HepG2 (cell line): ENCODE measurements around the gene POLE3. TPM values are rescaled to one million over a fixed set of nuclear protein-coding genes. Genes with fewer than 3 reads are reported as not detected.

Experiments used
- AGO2 ChIP-seq: fragments of 200-400 bp; formaldehyde crosslinking; optimal IDR thresholded peaks from 2 replicates; pipeline ENCODE3; 2017; ENCODE audit warnings: mild to moderate bottlenecking, low read depth, low read length, moderate library complexity
- AHR ChIP-seq: IDR thresholded peaks from 2 replicates; pipeline ENCODE4 v1.6.1; 2018; ENCODE audit warnings: missing genetic modification reagents, missing compliant biosample characterization
- ARID2 ChIP-seq: sonication (generic); formaldehyde crosslinking; IDR thresholded peaks from 2 replicates; pipeline ENCODE4 v1.8.1; 2022; ENCODE audit warnings: mild to moderate bottlenecking, missing genetic modification reagents, borderline replicate concordance
- BORCS8-MEF2B ChIP-seq: sonication (generic); formaldehyde crosslinking; IDR thresholded peaks from 2 replicates; pipeline ENCODE4 v1.8.0; 2022; ENCODE audit warnings: mild to moderate bottlenecking, missing genetic modification reagents
- ETS1 ChIP-seq: sonication (generic); formaldehyde crosslinking; IDR thresholded peaks from 2 replicates; pipeline ENCODE4 v1.4.0; 2020; ENCODE audit warnings: missing genetic modification reagents
- FOXA1 ChIP-seq, 2 experiments: fragments of 450-650 bp in 1 of 2; sonication (generic) in 1 of 2; formaldehyde crosslinking in 1 of 2; IDR thresholded peaks; 2 replicates each; pipeline versions ENCODE4 v1.4.0 to v1.6.1; 2016 to 2020; ENCODE audit warnings: missing genetic modification reagents in 1 of 2
- GTF2F1 ChIP-seq: fragments of 150-350 bp; IDR thresholded peaks from 2 replicates; pipeline ENCODE4 v1.6.1; 2014; ENCODE audit warnings: low read length
- LCORL ChIP-seq, 2 experiments: fragments of 450-650 bp in 1 of 2; sonication (generic) in 1 of 2; formaldehyde crosslinking in 1 of 2; IDR thresholded peaks; 2 replicates each; pipeline versions ENCODE4 v1.5.0 to v1.6.1; 2017 to 2020; ENCODE audit warnings: antibody characterized with exemption in 1 of 2, missing genetic modification reagents in 1 of 2
- MAFG ChIP-seq: sonication (generic); formaldehyde crosslinking; IDR thresholded peaks from 2 replicates; pipeline ENCODE4 v1.5.1; 2020; ENCODE audit warnings: mild to moderate bottlenecking, missing genetic modification reagents
- MAFK ChIP-seq, 2 experiments: IDR thresholded peaks in 1 of 2; conservative IDR thresholded peaks in 1 of 2; 2 replicates each; pipeline ENCODE4 v1.6.1; 2011; ENCODE audit warnings: improper control_type of control experiment in 2 of 2, low read length in 2 of 2
- MXD3 ChIP-seq: IDR thresholded peaks from 2 replicates; pipeline ENCODE4 v1.6.1; 2016; ENCODE audit warnings: mild to moderate bottlenecking, missing biosample characterization, missing genetic modification reagents
- NFRKB ChIP-seq: fragments of 450-650 bp; IDR thresholded peaks from 2 replicates; pipeline ENCODE4 v1.6.1; 2017
- PLRG1 ChIP-seq: fragments of 450-650 bp; conservative IDR thresholded peaks from 2 replicates; pipeline ENCODE4 v1.6.1; 2016
- RBFOX2 ChIP-seq: fragments of 200-400 bp; formaldehyde crosslinking; IDR thresholded peaks from 2 replicates; pipeline ENCODE4 v1.6.1; 2017; ENCODE audit warnings: low read depth, mild to moderate bottlenecking, low read length
- TAF1 ChIP-seq: sonication (generic); formaldehyde crosslinking; IDR thresholded peaks from 2 replicates; pipeline ENCODE4 v1.4.0; 2020; ENCODE audit warnings: missing genetic modification reagents
- TBX2 ChIP-seq: sonication (generic); formaldehyde crosslinking; IDR thresholded peaks from 2 replicates; pipeline ENCODE4 v1.5.0; 2020; ENCODE audit warnings: missing genetic modification reagents, mild to moderate bottlenecking, borderline replicate concordance
- YEATS4 ChIP-seq: sonication (generic); formaldehyde crosslinking; IDR thresholded peaks from 2 replicates; pipeline ENCODE4 v1.4.0; 2020; ENCODE audit warnings: missing genetic modification reagents, borderline replicate concordance
- ZBTB37 ChIP-seq: sonication (generic); formaldehyde crosslinking; IDR thresholded peaks from 2 replicates; pipeline ENCODE4 v1.4.0; 2020; ENCODE audit warnings: mild to moderate bottlenecking, missing genetic modification reagents
- ZFX ChIP-seq: sonication (generic); formaldehyde crosslinking; IDR thresholded peaks from 2 replicates; pipeline ENCODE4 v1.4.0; 2020; ENCODE audit warnings: mild to moderate bottlenecking, low read depth, missing genetic modification reagents, moderate library complexity
- ZIK1 ChIP-seq: sonication (generic); formaldehyde crosslinking; IDR thresholded peaks from 2 replicates; pipeline ENCODE4 v1.5.0; 2020; ENCODE audit warnings: mild to moderate bottlenecking, low read depth, missing genetic modification reagents, borderline replicate concordance
- ZNF264 ChIP-seq: sonication (generic); formaldehyde crosslinking; IDR thresholded peaks from 2 replicates; pipeline ENCODE4 v1.4.0; 2020; ENCODE audit warnings: missing genetic modification reagents
- ZNF317 ChIP-seq: sonication (generic); formaldehyde crosslinking; IDR thresholded peaks from 2 replicates; pipeline ENCODE4 v1.5.0; 2020; ENCODE audit warnings: mild to moderate bottlenecking, missing genetic modification reagents
- ZNF343 ChIP-seq: sonication (generic); formaldehyde crosslinking; IDR thresholded peaks from 2 replicates; pipeline ENCODE4 v1.4.0; 2020; ENCODE audit warnings: mild to moderate bottlenecking, missing genetic modification reagents
- ZNF781 ChIP-seq: sonication (generic); formaldehyde crosslinking; IDR thresholded peaks from 2 replicates; pipeline ENCODE4 v1.5.1; 2020; ENCODE audit warnings: borderline replicate concordance, mild to moderate bottlenecking, missing genetic modification reagents; ENCODE audit errors: not compliant biosample characterization
- ZSCAN22 ChIP-seq: sonication (generic); formaldehyde crosslinking; IDR thresholded peaks from 2 replicates; pipeline ENCODE4 v1.4.0; 2020; ENCODE audit warnings: mild to moderate bottlenecking, missing genetic modification reagents
- polyA plus RNA-seq, 8 experiments: library from polyadenylated mRNA; depleted of rRNA in 3 of 8; stranded (reverse) in 7 of 8; unstranded in 1 of 8; fragments of >200 nt; fragmentation: Illumina TruSeq in 4 of 8; extraction: Trizol in 4 of 8; gene quantifications; 2 replicates each; pipeline versions ENCODE4 v1.2.1 to v1.2.3, GENCODE V29; 2011 to 2016; ENCODE audit warnings: low read depth in 4 of 8, missing spikeins in 1 of 8, mixed read lengths in 1 of 8; ENCODE audit not compliant: insufficient read depth in 1 of 8
- total RNA-seq, 5 experiments: library from RNA; depleted of rRNA; stranded (reverse); fragments of >200 nt; fragmentation: Illumina TruSeq; extraction: Trizol; gene quantifications; 2 replicates each; pipeline ENCODE4 v1.2.3, GENCODE V29; 2016; ENCODE audit warnings: low read depth in 1 of 5
- TF ChIP-seq, protein P1 (sequence below): sonication (generic); formaldehyde crosslinking; IDR thresholded peaks from 2 replicates; pipeline ENCODE4 v1.8.0; 2023; ENCODE audit warnings: mild to moderate bottlenecking, missing genetic modification reagents
- TF ChIP-seq, protein P2 (sequence below): sonication (generic); formaldehyde crosslinking; IDR thresholded peaks from 2 replicates; pipeline ENCODE4 v1.4.0; 2020; ENCODE audit warnings: mild to moderate bottlenecking, missing genetic modification reagents

The POLE3 gene
- total and polyA plus RNA-seq, 2 of the 13 experiments (the other 11 are each of a cell fraction or from before 2014, with no cell fraction given): 36.0 to 77.2 TPM

- TF ChIP-seq ZBTB37 (CRISPR knock-in tag) (no peak), BORCS8-MEF2B (CRISPR knock-in tag) (no peak), AGO2 (no peak), LCORL (IDR thresholded peaks at IDR 0.05) (no peak), LCORL (CRISPR knock-in tag; IDR thresholded peaks at IDR 0.05) (peak; percentile 64), ZNF781 (CRISPR knock-in tag) (no peak), ZNF317 (CRISPR knock-in tag) (no peak), PLRG1 (no peak), ARID2 (CRISPR knock-in tag) (no peak), FOXA1 (IDR thresholded peaks at IDR 0.05) (no peak), FOXA1 (CRISPR knock-in tag; IDR thresholded peaks at IDR 0.05) (peak; percentile 12; the same call in 1 of the 2 replicates), ZNF264 (CRISPR knock-in tag) (peak; percentile 73; the same call in 1 of the 2 replicates), ZSCAN22 (CRISPR knock-in tag) (no peak), ZIK1 (CRISPR knock-in tag) (no peak), NFRKB (no peak), ZNF343 (CRISPR knock-in tag) (no peak), TAF1 (CRISPR knock-in tag) (no peak), TBX2 (CRISPR knock-in tag) (no peak), ETS1 (no peak), MXD3 (CRISPR knock-in tag) (no peak), MAFG (CRISPR knock-in tag) (no peak), YEATS4 (CRISPR knock-in tag) (no peak), GTF2F1 (no peak), RBFOX2 (no peak), MAFK (conservative IDR thresholded peaks at IDR 0.05 in 1 of 2, IDR thresholded peaks at IDR 0.05 in 1 of 2; ENCODE audit: low read length in 2 of 2) (peak in 1 of 2 experiments; percentile 23; a peak in 3 of 4 replicates), ZFX (CRISPR knock-in tag) (peak; percentile 55), AHR (CRISPR knock-in tag) (no peak)
- TF ChIP-seq, protein P1, sequence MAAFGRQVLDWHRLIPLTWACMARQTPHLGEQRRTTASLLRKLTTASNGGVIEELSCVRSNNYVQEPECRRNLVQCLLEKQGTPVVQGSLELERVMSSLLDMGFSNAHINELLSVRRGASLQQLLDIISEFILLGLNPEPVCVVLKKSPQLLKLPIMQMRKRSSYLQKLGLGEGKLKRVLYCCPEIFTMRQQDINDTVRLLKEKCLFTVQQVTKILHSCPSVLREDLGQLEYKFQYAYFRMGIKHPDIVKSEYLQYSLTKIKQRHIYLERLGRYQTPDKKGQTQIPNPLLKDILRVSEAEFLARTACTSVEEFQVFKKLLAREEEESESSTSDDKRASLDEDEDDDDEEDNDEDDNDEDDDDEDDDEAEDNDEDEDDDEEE (CRISPR knock-in tag): no peak
- TF ChIP-seq, protein P2, sequence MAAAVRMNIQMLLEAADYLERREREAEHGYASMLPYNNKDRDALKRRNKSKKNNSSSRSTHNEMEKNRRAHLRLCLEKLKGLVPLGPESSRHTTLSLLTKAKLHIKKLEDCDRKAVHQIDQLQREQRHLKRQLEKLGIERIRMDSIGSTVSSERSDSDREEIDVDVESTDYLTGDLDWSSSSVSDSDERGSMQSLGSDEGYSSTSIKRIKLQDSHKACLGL (CRISPR knock-in tag): no peak
Measured at GRCh38 chr9:113381909-113382411, 28.5 kb downstream of the POLE3 start (continued).
